Testis (tissue), 3 donors: ENCODE measurements around the gene CCDC89. TPM values are rescaled to one million over a fixed set of nuclear protein-coding genes. Genes with fewer than 3 reads are reported as not detected.

Experiments
- DNase-seq: peaks from one replicate; pipeline ENCODE4 v3.0.0-alpha.2; 2019
- H3K27ac ChIP-seq, 2 donors: fragments of 200-600 bp; sonication (generic); one replicate each; pipeline ENCODE4 v1.5.1; 2019
- H3K27me3 ChIP-seq: fragments of 200-600 bp; sonication (generic); one replicate; pipeline ENCODE4 v1.5.1; 2019
- H3K36me3 ChIP-seq: fragments of 200-600 bp; sonication (generic); one replicate; pipeline ENCODE4 v1.5.1; 2017; ENCODE audit warnings: low read depth; ENCODE audit errors: missing control alignments
- H3K4me1 ChIP-seq: fragments of 200-600 bp; sonication (generic); one replicate; pipeline ENCODE4 v1.5.1; 2019
- H3K4me3 ChIP-seq, 2 donors: fragments of 200-600 bp; sonication (generic); one replicate each; pipeline ENCODE4 v1.5.1; 2017 to 2019
- H3K9me3 ChIP-seq: fragments of 200-600 bp; sonication (generic); one replicate; pipeline ENCODE4 v1.5.1; 2017
- CTCF ChIP-seq, 3 experiments: fragments of 450-650 bp in 2 of 3; fragments of 200-600 bp in 1 of 3; sonication (generic) in 1 of 3; IDR thresholded peaks; one replicate each; pipeline ENCODE4 v1.5.1; 2016 to 2019; ENCODE audit warnings: antibody characterized with exemption in 3 of 3, mild to moderate bottlenecking in 2 of 3, moderate library complexity in 1 of 3
- POLR2A ChIP-seq: fragments of 450-650 bp; IDR thresholded peaks from one replicate; pipeline ENCODE4 v1.6.1; 2017; ENCODE audit warnings: antibody characterized with exemption, mild to moderate bottlenecking, moderate library complexity
- WGBS, 2 donors: methylation state at CpG; one replicate each; pipeline ENCODE4 v1.1.5; 2018; 5-methylcytosine and 5-hydroxymethylcytosine counted together
- intact Hi-C: fragments of 100-400 bp; cut with DNase I; formaldehyde crosslinking; loops from one replicate; pipeline ENCODE4 v1.15.1; 2023; ENCODE audit warnings: low total_unique reads
- polyA plus RNA-seq: library from polyadenylated mRNA; stranded (reverse); fragments of 350-450 nt; fragmentation: Illumina TruSeq; extraction: RNeasy Lipid Tissue Mini Kit (QIAGEN cat#74804); gene quantifications from one replicate; pipeline ENCODE4 v1.2.3, GENCODE V29; 2014; ENCODE audit warnings: low read depth, low replicate concordance; ENCODE audit not compliant: insufficient read depth
- total RNA-seq, 2 donors: library from RNA; depleted of rRNA; stranded (reverse); fragments of >200 nt; gene quantifications; one replicate each; pipeline ENCODE4 v1.2.3, GENCODE V29; 2016

The CCDC89 gene
- total and polyA plus RNA-seq, 3 donors from 2014 or later: 27.9 to 75.0 (median 43.1) TPM

DNA sequence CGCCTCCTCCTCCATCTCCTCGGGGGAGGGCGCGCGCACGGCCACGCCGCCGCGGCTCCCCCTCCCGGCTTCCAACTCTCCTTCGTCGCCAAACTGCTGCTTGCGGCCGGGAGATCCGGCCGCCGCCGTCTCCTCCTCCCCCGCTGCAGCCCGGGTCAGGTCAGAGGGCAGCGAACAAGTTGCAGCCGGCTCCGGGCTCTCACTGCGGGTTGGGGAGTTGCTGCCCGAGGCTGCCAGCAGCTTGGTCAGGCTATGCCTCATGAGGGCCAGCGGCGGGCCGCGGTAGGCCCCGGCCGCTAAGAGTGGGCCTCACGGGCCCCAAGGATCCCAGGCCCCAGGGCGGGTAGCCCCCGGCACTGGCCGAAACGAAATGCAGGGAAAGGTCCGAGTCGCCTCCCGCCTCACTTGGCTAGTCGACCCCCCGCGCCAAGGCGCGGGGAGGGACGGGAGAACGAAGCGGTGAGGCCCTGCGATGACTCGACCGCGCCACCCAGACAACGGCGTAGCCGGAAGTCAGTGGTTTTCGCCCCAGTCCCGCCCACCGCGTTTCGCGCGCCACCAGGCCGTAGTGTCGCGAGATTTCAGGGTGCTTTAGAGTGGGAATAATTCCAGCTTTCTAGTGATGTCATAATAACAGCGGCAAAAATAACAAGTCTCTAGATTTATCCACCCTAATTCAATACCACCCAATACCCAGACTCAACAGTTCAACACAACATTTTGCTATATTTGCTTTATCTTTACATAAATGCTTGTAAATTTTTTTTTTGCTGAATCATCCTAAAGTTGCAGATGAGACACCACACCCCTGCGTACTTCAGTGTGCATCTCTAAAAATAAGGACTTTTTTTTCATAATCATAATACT is 21.1 kb downstream of the CCDC89 start, which contains the start of gene CREBZF:
Gene CREBZF (minus strand): TSS at position 515 of the 867 bp plus-strand sequence. CDS start 254 bp downstream, at position 261.
- Histone ChIP-seq H3K4me3 (peak within 1 kb of the TSS; percentile 88 to 97), H3K9me3 (no peaks in the 10 kb centered on the region), H3K27ac (peak within 1 kb of the TSS; percentile 98 to 99), H3K4me1 (peaks cover 26% of the 10 kb centered on the region), H3K36me3 (no peaks in the 10 kb centered on the region), H3K27me3 (no peaks in the 10 kb centered on the region)
- TF ChIP-seq CTCF (IDR thresholded peaks at IDR 0.05) (peak in 1 of 3 experiments; percentile 2), POLR2A (peak; percentile 92)
- 0 to 1% methylated on average over 14 to 37 of the region's 67 CpGs for WGBS, 2 donors
- DNase-seq: peak; percentile 96
- intact Hi-C loops: no loop called here

GRCh38 chr11:85663753-85664614 is 22.0 kb downstream of the CCDC89 start:
- DNase-seq: peak; percentile 81
- Histone ChIP-seq H3K4me1 (peaks cover 27% of the 10 kb centered on the region), H3K9me3 (no peaks in the 10 kb centered on the region), H3K27me3 (no peaks in the 10 kb centered on the region), H3K4me3 (peak overlapping the region; percentile 88 to 97), H3K27ac (peak overlapping the region; percentile 98 to 99), H3K36me3 (no peaks in the 10 kb centered on the region)
- intact Hi-C loops: no loop called here
- 0 to 1% methylated on average over 51 to 57 of the region's 73 CpGs for WGBS, 2 donors
- TF ChIP-seq POLR2A (no peak), CTCF (IDR thresholded peaks at IDR 0.05) (peak; percentile 32 to 48 (median 39))

DNA sequence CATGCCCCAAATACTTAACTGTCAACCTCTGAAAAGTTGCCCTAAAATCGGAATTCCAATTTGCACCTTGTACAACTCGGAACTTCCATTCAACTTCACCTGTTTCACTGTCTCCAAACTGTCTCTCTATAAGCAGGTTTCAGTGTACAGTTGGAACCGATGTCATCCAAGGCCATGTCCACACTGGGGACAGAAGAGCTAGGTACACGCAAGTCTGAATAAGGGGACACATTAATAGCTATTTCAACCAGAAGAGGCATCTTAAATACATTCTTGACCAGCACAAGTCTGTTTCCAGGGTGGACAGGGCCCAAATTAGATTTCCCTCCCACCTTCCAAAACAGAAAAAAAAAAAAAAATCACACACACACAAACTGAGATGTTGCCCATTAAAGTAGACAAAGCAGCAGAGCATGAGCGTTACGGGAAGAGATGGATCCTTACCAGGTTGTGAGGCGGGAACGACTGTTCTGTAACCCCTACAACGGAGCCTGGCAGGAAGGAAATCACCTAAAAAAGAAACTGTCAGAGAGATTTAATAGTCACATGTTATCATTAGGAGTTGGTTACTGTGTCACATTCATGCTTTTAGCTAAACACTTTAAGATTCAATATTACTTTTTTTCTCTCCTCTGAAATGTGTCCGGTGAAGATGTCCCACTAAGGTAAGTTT is 22.8 kb downstream of the CCDC89 start:
- intact Hi-C loops: no loop called here
- Histone ChIP-seq H3K4me1 (peaks cover 32% of the 10 kb centered on the region), H3K4me3 (peak overlapping the region; percentile 88 to 97), H3K9me3 (no peaks in the 10 kb centered on the region), H3K27ac (peak overlapping the region; percentile 98 to 99), H3K36me3 (no peaks in the 10 kb centered on the region), H3K27me3 (no peaks in the 10 kb centered on the region)
- 3% methylated on average over 10 of the region's 10 CpGs for WGBS, 2 donors
- no peak for TF ChIP-seq CTCF (IDR thresholded peaks at IDR 0.05)
- no peak for TF ChIP-seq POLR2A
- peak; percentile 19 for DNase-seq

DNA sequence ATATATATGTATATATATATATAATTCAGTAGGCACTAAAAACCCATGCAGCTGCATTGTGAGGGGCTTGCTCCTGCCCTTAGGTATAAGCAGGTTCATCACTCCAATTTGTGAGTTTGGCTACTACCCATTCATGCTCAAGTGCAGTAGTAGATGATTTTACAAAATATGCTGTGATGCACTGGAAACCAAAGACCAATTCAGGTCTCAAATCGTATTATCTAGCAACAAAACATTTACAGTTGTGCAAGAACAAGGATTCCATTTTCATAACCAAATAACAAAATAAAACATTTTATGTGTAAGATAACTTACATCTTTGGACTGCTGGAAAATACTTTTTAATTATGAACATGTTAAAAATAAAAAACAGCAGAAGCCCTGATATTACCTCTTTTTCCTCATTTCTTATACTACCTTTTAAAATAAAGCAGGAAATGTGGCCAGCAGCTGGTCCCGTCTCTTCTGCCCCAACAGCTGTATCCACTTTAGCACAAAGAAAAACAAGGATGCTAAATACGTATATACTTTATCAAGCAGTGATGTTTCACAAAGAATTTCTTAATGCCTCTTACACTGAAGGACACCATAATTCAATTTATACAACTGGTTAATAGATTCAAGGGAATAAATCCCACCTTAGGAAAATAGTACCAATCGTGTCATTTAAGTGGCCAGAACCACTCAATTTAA is 23.9 kb downstream of the CCDC89 start:
- no peaks in the 10 kb centered on the region for H3K9me3 ChIP-seq
- H3K4me1 ChIP-seq: peaks cover 35% of the 10 kb centered on the region
- peak overlapping the region; percentile 88 to 97 for H3K4me3 ChIP-seq
- no peaks in the 10 kb centered on the region for H3K27me3 ChIP-seq
- TF ChIP-seq POLR2A (no peak), CTCF (IDR thresholded peaks at IDR 0.05) (no peak)
- WGBS, 2 donors: 5 to 7% methylated on average over 4 of the region's 4 CpGs
- no peaks in the 10 kb centered on the region for H3K36me3 ChIP-seq
- H3K27ac ChIP-seq: peak overlapping the region in 1 of 2 donors; percentile 99
- DNase-seq: no peak
- intact Hi-C loops: no loop called here
